ENCODE measurements around the gene RNF19B. TPM values are rescaled to one million over a fixed set of nuclear protein-coding genes. Genes with fewer than 3 reads are reported as not detected.

RNF19B gene
- total and polyA plus RNA-seq, 10 of the 15 experiments (the other 5 are each of a cell fraction or from before 2014, with no cell fraction given), result 2.8 to 32.6 (median 16.6) TPM

GRCh38 chr1:32953495-32953894, 11.1 kb downstream of the RNF19B start (continued):
- TF ChIP-seq ZBTB33 (IDR thresholded peaks at IDR 0.05) (no peak), SMC3 (IDR thresholded peaks at IDR 0.05; ENCODE audit: borderline replicate concordance, low read length) (no peak), TARDBP (IDR thresholded peaks at IDR 0.05; ENCODE audit: borderline replicate concordance) (no peak), ATF7 (IDR thresholded peaks at IDR 0.05; ENCODE audit: low read depth) (no peak), IKZF2 (IDR thresholded peaks at IDR 0.05) (no peak), MYC (IDR thresholded peaks at IDR 0.05; ENCODE audit: insufficient read depth, insufficient read length, insufficient replicate concordance, low read length, severe bottlenecking) (no peak), PBX3 (IDR thresholded peaks at IDR 0.05; ENCODE audit: insufficient replicate concordance, low read depth, low read length) (no peak)

- Histone ChIP-seq H2AFZ (ENCODE audit: control insufficient read depth, low read depth, low read length) (no peak overlapping the region), H4K20me1 (ENCODE audit: control insufficient read depth, insufficient read depth) (no peaks in the 10 kb centered on the region), H3K4me2 (ENCODE audit: control insufficient read depth, insufficient read depth) (no peak overlapping the region), H3K4me1 (ENCODE audit: control insufficient read depth, insufficient read depth, low read length) (peaks cover 16% of the 10 kb centered on the region), H3K27ac (ENCODE audit: control insufficient read depth, insufficient read depth) (no peak overlapping the region), H3K27me3 (replicated peaks in 1 of 2; ENCODE audit: control insufficient read depth in 2 of 2, insufficient read depth in 2 of 2, low read length in 1 of 2) (no peaks in the 10 kb centered on the region), H3K9me3 (replicated peaks; ENCODE audit: control insufficient read depth, insufficient read depth, low read length) (no peaks in the 10 kb centered on the region; the same call in 2 of the 3 replicates), H3K79me2 (ENCODE audit: control insufficient read depth, insufficient read depth, low read length) (peaks cover 3% of the 10 kb centered on the region), H3K36me3 (ENCODE audit: control insufficient read depth in 2 of 2, insufficient read depth in 2 of 2, low read length in 1 of 2) (peaks cover 3 to 5% of the 10 kb centered on the region in 2 experiments; a peak in 3 of 4 replicates), H3K9ac (ENCODE audit: control insufficient read depth, insufficient read depth, low read length) (no peak overlapping the region), H3K4me3 (no peak overlapping the region)
- TF ChIP-seq MTA3 (IDR thresholded peaks at IDR 0.05; ENCODE audit: borderline replicate concordance, low read length), result no peak
- in situ Hi-C loops (cut with MboI), result loop anchor here (25.0 kb wide), 1 partner anchor 663 kb away; no protein-coding TSS in a partner anchor
- DNase-seq (ENCODE audit: low read depth, low spot score) (no peak), FAIRE-seq (no peak), ATAC-seq (no peak)
- intact Hi-C loops (cut with micrococcal nuclease; ENCODE audit: unreplicated experiment), result no loop called here
- BruUV-seq (replicated peaks), result no TSS peak
- ChIA-PET POLR2A (interaction anchor here (0.6 to 2.0 kb wide), 5 partner anchors 12 to 1072 kb away, joined by 3 to 9 read pairs (median 6); partner anchors contain the start of gene RNF19B), CTCF (interaction anchor here (1.8 to 4.6 kb wide), 4 partner anchors 11 to 146 kb away, joined by 5 to 21 read pairs (median 8); no protein-coding TSS in a partner anchor), SMC1A (ENCODE audit: uncharacterized antibody, unreplicated experiment) (interaction anchor here (0.9 to 1.7 kb wide), 3 partner anchors 9 to 31 kb away, joined by 3 to 4 read pairs (median 3); no protein-coding TSS in a partner anchor), RAD21 (ENCODE audit: unreplicated experiment) (interaction anchor here (1.1 to 1.5 kb wide), 2 partner anchors 44 to 105 kb away, joined by 3 to 4 read pairs; no protein-coding TSS in a partner anchor)
- WGBS (ENCODE audit: insufficient coverage, insufficient replicate concordance, low lambda C conversion rate, missing lambda C conversion rate), result 98% methylated on average over 5 of the region's 5 CpGs
Observed at GRCh38 chr1:32949519-32949918, 15.1 kb downstream of the RNF19B start.
